Endothelial cell (in vitro differentiated cells): ENCODE results near the gene MROH8. TPM values are rescaled to one million over a fixed set of nuclear protein-coding genes. Genes with fewer than 3 reads are reported as not detected.

ENCODE experiments used
- DNase-seq: peaks from one replicate; pipeline ENCODE4 v3.0.0; 2021; ENCODE audit warnings: low spot score
- H3K27ac Mint-ChIP-seq: one replicate; pipeline ENCODE4 v1.8.0; 2021; ENCODE audit warnings: mixed read lengths, inconsistent platforms; ENCODE audit not compliant: unreplicated experiment
- H3K27me3 Mint-ChIP-seq: one replicate; pipeline ENCODE4 v1.8.0; 2021; ENCODE audit warnings: mild to moderate bottlenecking, moderate library complexity, mixed read lengths, inconsistent platforms; ENCODE audit not compliant: unreplicated experiment
- H3K36me3 Mint-ChIP-seq: one replicate; pipeline ENCODE4 v1.8.0; 2021; ENCODE audit warnings: mild to moderate bottlenecking, low read depth, mixed read lengths, inconsistent platforms; ENCODE audit not compliant: unreplicated experiment
- H3K4me1 Mint-ChIP-seq: one replicate; pipeline ENCODE4 v1.8.0; 2021; ENCODE audit warnings: mild to moderate bottlenecking, mixed read lengths, inconsistent platforms; ENCODE audit not compliant: unreplicated experiment
- H3K4me3 Mint-ChIP-seq: one replicate; pipeline ENCODE4 v1.8.0; 2021; ENCODE audit warnings: mild to moderate bottlenecking, mixed read lengths, inconsistent platforms; ENCODE audit not compliant: unreplicated experiment
- H3K9me3 Mint-ChIP-seq: one replicate; pipeline ENCODE4 v1.8.0; 2021; ENCODE audit warnings: mixed read lengths, inconsistent platforms; ENCODE audit not compliant: unreplicated experiment
- total RNA-seq: library from RNA; stranded (reverse); fragmentation: NEBNext Ultra II Directional; extraction: Animal tissue kit (Norgen Biotek cat#: 25700); gene quantifications from one replicate; pipeline ENCODE4 v1.2.1, GENCODE V29; 2021; ENCODE audit not compliant: unreplicated experiment
- TF ChIP-seq, protein P1 (sequence below): fragments of 200-600 bp; sonication (generic); IDR thresholded peaks from one replicate; pipeline ENCODE4 v1.5.0; 2021; ENCODE audit warnings: antibody characterized with exemption; ENCODE audit not compliant: unreplicated experiment

The MROH8 gene
- total RNA-seq, 1 donor from 2014 or later, result 4.3 TPM

DNA sequence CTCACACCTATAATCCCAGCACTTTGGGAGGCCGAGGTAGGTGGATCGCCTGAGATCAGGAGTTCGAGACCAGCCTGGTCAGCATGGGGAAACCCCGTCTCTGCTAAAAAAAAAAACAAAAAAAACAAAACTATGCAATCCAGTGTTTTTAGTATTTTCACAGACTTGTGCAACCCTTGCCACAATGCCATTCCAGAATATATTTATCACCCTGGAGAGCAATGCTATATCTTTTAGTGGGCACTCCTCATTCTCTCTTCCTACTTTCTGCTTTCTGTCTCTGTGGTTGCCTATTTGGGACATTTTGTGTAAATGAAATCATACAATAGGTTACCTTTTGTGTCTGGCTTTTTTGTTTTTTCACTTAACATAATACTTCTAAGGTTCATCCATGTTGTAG is 39.1 kb upstream of the MROH8 start:
- no peaks in the 10 kb centered on the region for H3K27me3 Mint-ChIP-seq
- peaks cover 13% of the 10 kb centered on the region for H3K36me3 Mint-ChIP-seq
- H3K4me1 Mint-ChIP-seq, result no peaks in the 10 kb centered on the region
- H3K27ac Mint-ChIP-seq, result no peak overlapping the region
- TF ChIP-seq, protein P1, sequence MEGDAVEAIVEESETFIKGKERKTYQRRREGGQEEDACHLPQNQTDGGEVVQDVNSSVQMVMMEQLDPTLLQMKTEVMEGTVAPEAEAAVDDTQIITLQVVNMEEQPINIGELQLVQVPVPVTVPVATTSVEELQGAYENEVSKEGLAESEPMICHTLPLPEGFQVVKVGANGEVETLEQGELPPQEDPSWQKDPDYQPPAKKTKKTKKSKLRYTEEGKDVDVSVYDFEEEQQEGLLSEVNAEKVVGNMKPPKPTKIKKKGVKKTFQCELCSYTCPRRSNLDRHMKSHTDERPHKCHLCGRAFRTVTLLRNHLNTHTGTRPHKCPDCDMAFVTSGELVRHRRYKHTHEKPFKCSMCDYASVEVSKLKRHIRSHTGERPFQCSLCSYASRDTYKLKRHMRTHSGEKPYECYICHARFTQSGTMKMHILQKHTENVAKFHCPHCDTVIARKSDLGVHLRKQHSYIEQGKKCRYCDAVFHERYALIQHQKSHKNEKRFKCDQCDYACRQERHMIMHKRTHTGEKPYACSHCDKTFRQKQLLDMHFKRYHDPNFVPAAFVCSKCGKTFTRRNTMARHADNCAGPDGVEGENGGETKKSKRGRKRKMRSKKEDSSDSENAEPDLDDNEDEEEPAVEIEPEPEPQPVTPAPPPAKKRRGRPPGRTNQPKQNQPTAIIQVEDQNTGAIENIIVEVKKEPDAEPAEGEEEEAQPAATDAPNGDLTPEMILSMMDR, result no peak
- H3K9me3 Mint-ChIP-seq, result no peaks in the 10 kb centered on the region
- H3K4me3 Mint-ChIP-seq, result no peak overlapping the region
- no peak for DNase-seq

DNA sequence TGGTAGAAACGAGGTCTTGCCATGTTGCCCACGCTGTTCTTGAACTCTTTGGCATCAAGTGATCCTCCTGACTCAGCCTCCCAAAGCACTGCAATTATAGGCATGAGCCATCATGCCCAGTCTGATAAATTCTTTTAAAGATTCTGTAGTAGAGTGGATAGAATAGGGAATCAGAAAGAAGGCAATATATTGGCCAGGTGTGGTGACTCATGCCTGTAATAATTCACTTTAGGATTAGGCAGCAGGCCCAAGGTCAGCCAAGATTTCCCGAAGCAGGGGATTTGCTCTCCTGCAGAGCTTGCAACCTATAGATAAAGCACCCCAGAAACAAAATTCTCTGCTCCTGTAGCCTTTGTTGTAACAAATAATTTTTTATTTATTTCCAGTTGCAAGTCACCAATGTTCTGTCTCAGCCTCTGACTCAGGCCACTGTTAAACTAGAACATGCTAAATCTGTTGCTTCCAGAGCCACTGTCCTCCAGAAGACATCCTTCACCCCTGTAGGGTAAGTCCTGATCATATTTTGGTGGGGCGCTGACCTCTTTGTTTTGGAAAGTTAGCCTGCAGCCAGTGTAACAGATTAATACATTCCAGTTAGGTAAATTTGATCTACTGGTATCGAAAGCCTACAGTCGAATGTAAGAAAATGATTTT is 30.4 kb upstream of the MROH8 start:
- H3K27me3 Mint-ChIP-seq, result no peaks in the 10 kb centered on the region
- H3K4me1 Mint-ChIP-seq, result no peaks in the 10 kb centered on the region
- TF ChIP-seq, protein P1, result no peak
- no peak for DNase-seq
- peaks cover 20% of the 10 kb centered on the region for H3K36me3 Mint-ChIP-seq
- H3K9me3 Mint-ChIP-seq, result no peaks in the 10 kb centered on the region
- no peak overlapping the region for H3K27ac Mint-ChIP-seq
- no peak overlapping the region for H3K4me3 Mint-ChIP-seq

- no peak for DNase-seq
- TF ChIP-seq, protein P1, result no peak
- H3K27ac Mint-ChIP-seq, result no peak overlapping the region
- no peaks in the 10 kb centered on the region for H3K4me1 Mint-ChIP-seq
- no peaks in the 10 kb centered on the region for H3K27me3 Mint-ChIP-seq
- no peaks in the 10 kb centered on the region for H3K9me3 Mint-ChIP-seq
- H3K4me3 Mint-ChIP-seq, result no peak overlapping the region
- peaks cover 26% of the 10 kb centered on the region for H3K36me3 Mint-ChIP-seq
Measured at GRCh38 chr20:37209193-37209592, 29.8 kb upstream of the MROH8 start.

GRCh38 chr20:37207171-37207570 is 27.8 kb upstream of the MROH8 start:
- Mint-ChIP-seq H3K4me1 (no peaks in the 10 kb centered on the region), H3K36me3 (peaks cover 34% of the 10 kb centered on the region), H3K27me3 (no peaks in the 10 kb centered on the region), H3K9me3 (no peaks in the 10 kb centered on the region), H3K4me3 (no peak overlapping the region), H3K27ac (no peak overlapping the region)
- no peak for DNase-seq
- TF ChIP-seq, protein P1, result no peak

DNA sequence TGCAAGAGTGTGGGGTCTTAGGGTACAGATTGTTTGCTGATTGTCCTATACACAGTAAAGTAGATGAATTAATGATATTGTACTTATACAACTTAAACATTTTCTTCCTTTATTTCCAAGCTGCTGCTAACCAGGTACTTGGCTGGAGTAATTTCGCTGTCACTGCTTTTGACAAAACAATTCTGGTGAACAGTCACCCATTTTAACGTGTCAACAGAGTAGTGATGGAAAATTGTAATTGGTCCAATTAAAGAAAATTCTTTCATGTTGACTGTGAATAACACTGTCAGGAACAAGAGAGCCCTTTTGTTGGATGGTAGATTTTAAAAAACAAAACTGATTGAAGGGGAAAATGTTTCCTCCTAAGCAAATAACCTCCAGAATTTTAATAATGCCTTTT is 26.4 kb upstream of the MROH8 start:
- Mint-ChIP-seq H3K36me3 (peaks cover 47% of the 10 kb centered on the region), H3K27ac (no peak overlapping the region), H3K4me1 (no peaks in the 10 kb centered on the region), H3K27me3 (no peaks in the 10 kb centered on the region), H3K4me3 (no peak overlapping the region), H3K9me3 (no peaks in the 10 kb centered on the region)
- TF ChIP-seq, protein P1, result no peak
- DNase-seq, result no peak
